Measurements from ENCODE around the gene UPK3BL2. TPM values are rescaled to one million over a fixed set of nuclear protein-coding genes. Genes with fewer than 3 reads are reported as not detected.
"Not testable (repeated sequence)": the region's sequence is repeated elsewhere in the genome, so short reads cannot be mapped to it uniquely, and the experiment has no call there.

UPK3BL2 gene
- total and polyA plus RNA-seq, 4 donors: 0.33 to 12.8 (median 5.9) TPM

- not testable (repeated sequence) for H3K9me3 ChIP-seq (ENCODE audit: control insufficient read depth in 4 of 4, low read length in 3 of 4); H3K4me3 ChIP-seq (ENCODE audit: low read depth in 1 of 3, low read length in 3 of 3); H3K27ac ChIP-seq (ENCODE audit: low read depth in 1 of 2, low read length in 2 of 2); H3K36me3 ChIP-seq (ENCODE audit: control insufficient read depth in 4 of 4, insufficient read depth in 3 of 4, low read depth in 1 of 4, low read length in 3 of 4); H3K27me3 ChIP-seq (ENCODE audit: control insufficient read depth in 4 of 4, insufficient read depth in 4 of 4, low read length in 3 of 4); H3K4me1 ChIP-seq (ENCODE audit: control insufficient read depth in 4 of 4, insufficient read depth in 4 of 4, low read length in 3 of 4); DNase-seq (ENCODE audit: low spot score); H3K9ac ChIP-seq (ENCODE audit: low read depth in 1 of 2, low read length in 2 of 2)
- WGBS: 29% methylated on average over 8 of the region's 15 CpGs
Observed at GRCh38 chr7:102494026-102494425, 49.5 kb downstream of the UPK3BL2 start.

GRCh38 chr7:102493220-102493935 lies 50.1 kb downstream of the UPK3BL2 start:
- not testable (repeated sequence) for H3K4me3 ChIP-seq (ENCODE audit: low read depth in 1 of 3, low read length in 3 of 3); H3K9ac ChIP-seq (ENCODE audit: low read depth in 1 of 2, low read length in 2 of 2); H3K4me1 ChIP-seq (ENCODE audit: control insufficient read depth in 4 of 4, insufficient read depth in 4 of 4, low read length in 3 of 4); DNase-seq (ENCODE audit: low spot score); H3K36me3 ChIP-seq (ENCODE audit: control insufficient read depth in 4 of 4, insufficient read depth in 3 of 4, low read depth in 1 of 4, low read length in 3 of 4); H3K27me3 ChIP-seq (ENCODE audit: control insufficient read depth in 4 of 4, insufficient read depth in 4 of 4, low read length in 3 of 4); H3K27ac ChIP-seq (ENCODE audit: low read depth in 1 of 2, low read length in 2 of 2); H3K9me3 ChIP-seq (ENCODE audit: control insufficient read depth in 4 of 4, low read length in 3 of 4)
- WGBS: 37% methylated on average over 11 of the region's 33 CpGs

- WGBS: 75% methylated on average over 3 of the region's 12 CpGs
- not testable (repeated sequence) for DNase-seq (ENCODE audit: low spot score)
Observed at GRCh38 chr7:102490529-102491075, 52.9 kb downstream of the UPK3BL2 start.

More at GRCh38 chr7:102490529-102491075, 52.9 kb downstream of the UPK3BL2 start:
- not testable (repeated sequence) for H3K36me3 ChIP-seq (ENCODE audit: control insufficient read depth in 4 of 4, insufficient read depth in 3 of 4, low read depth in 1 of 4, low read length in 3 of 4); H3K27ac ChIP-seq (ENCODE audit: low read depth in 1 of 2, low read length in 2 of 2); H3K9ac ChIP-seq (ENCODE audit: low read depth in 1 of 2, low read length in 2 of 2); H3K4me3 ChIP-seq (ENCODE audit: low read depth in 1 of 3, low read length in 3 of 3); H3K27me3 ChIP-seq (ENCODE audit: control insufficient read depth in 4 of 4, insufficient read depth in 4 of 4, low read length in 3 of 4); H3K9me3 ChIP-seq (ENCODE audit: control insufficient read depth in 4 of 4, low read length in 3 of 4); H3K4me1 ChIP-seq (ENCODE audit: control insufficient read depth in 4 of 4, insufficient read depth in 4 of 4, low read length in 3 of 4)

Other genes starting within 250 kb of the UPK3BL2 start
- not detected for gene SPDYE6, start 187.3 kb downstream of the UPK3BL2 start, total RNA-seq
- 1 to 10 TPM in 1 of 2 donors, not detected in 1; 2.4 TPM for gene SPDYE6, start 187.3 kb downstream of the UPK3BL2 start, polyA plus RNA-seq
- gene PRKRIP1, start 147.3 kb downstream of the UPK3BL2 start, total RNA-seq: 10 to 100 TPM in 1 of 2 donors, 1 to 10 TPM in 1; 6.8 to 15.8 TPM
- 1 to 10 TPM; 5.4 to 7.3 TPM for gene PRKRIP1, start 147.3 kb downstream of the UPK3BL2 start, polyA plus RNA-seq
- 10 to 100 TPM in 1 of 2 donors, 1 to 10 TPM in 1; 5.5 to 10.3 TPM for gene ORAI2, start 110.1 kb downstream of the UPK3BL2 start, total RNA-seq
- 1 to 10 TPM; 1.3 to 4.0 TPM for gene ORAI2, start 110.1 kb downstream of the UPK3BL2 start, polyA plus RNA-seq
- gene ALKBH4, start 78.8 kb downstream of the UPK3BL2 start, total RNA-seq: 1 to 10 TPM; 6.9 to 8.7 TPM
- 1 to 10 TPM; 5.7 to 6.9 TPM for gene ALKBH4, start 78.8 kb downstream of the UPK3BL2 start, polyA plus RNA-seq
- gene LRWD1, start 78.7 kb downstream of the UPK3BL2 start, total RNA-seq: 10 to 100 TPM; 14.3 to 15.3 TPM
- 10 to 100 TPM in 1 of 2 donors, 1 to 10 TPM in 1; 8.6 to 11.6 TPM for gene LRWD1, start 78.7 kb downstream of the UPK3BL2 start, polyA plus RNA-seq
- gene POLR2J, start 64.8 kb downstream of the UPK3BL2 start, total RNA-seq: 10 to 100 TPM in 1 of 2 donors, 1 to 10 TPM in 1; 9.6 to 17.4 TPM
- 10 to 100 TPM; 43.6 to 50.3 TPM for gene POLR2J, start 64.8 kb downstream of the UPK3BL2 start, polyA plus RNA-seq
- 1 to 10 TPM in 1 of 2 donors, under 1 TPM in 1; 0.75 to 4.8 TPM for gene RASA4B, start 25.9 kb downstream of the UPK3BL2 start, total RNA-seq
- gene RASA4B, start 25.9 kb downstream of the UPK3BL2 start, polyA plus RNA-seq: under 1 TPM; 0.62 to 0.72 TPM
- under 1 TPM in 1 of 2 donors, not detected in 1; 0.08 TPM for gene SPDYE2, start 7.5 kb upstream of the UPK3BL2 start, total RNA-seq
- gene SPDYE2, start 7.5 kb upstream of the UPK3BL2 start, polyA plus RNA-seq: 1 to 10 TPM in 1 of 2 donors, not detected in 1; 2.6 TPM
- 10 to 100 TPM; 27.7 to 60.7 TPM for gene POLR2J3, start 28.9 kb upstream of the UPK3BL2 start, total RNA-seq
- gene POLR2J3, start 28.9 kb upstream of the UPK3BL2 start, polyA plus RNA-seq: 10 to 100 TPM in 1 of 2 donors, 1 to 10 TPM in 1; 2.8 to 62.1 TPM
- gene RASA4, start 73.1 kb upstream of the UPK3BL2 start, total RNA-seq: 1 to 10 TPM; 3.7 to 7.3 TPM
- 1 to 10 TPM; 1.1 to 3.0 TPM for gene RASA4, start 73.1 kb upstream of the UPK3BL2 start, polyA plus RNA-seq
- 10 to 100 TPM in 1 of 2 donors, 1 to 10 TPM in 1; 4.4 to 11.1 TPM for gene UPK3BL1, start 99.1 kb upstream of the UPK3BL2 start, total RNA-seq
- 10 to 100 TPM in 1 of 2 donors, 1 to 10 TPM in 1; 4.0 to 19.9 TPM for gene UPK3BL1, start 99.1 kb upstream of the UPK3BL2 start, polyA plus RNA-seq
- not detected for gene SPDYE2B, start 106.6 kb upstream of the UPK3BL2 start, total RNA-seq
- gene SPDYE2B, start 106.6 kb upstream of the UPK3BL2 start, polyA plus RNA-seq: under 1 TPM in 1 of 2 donors, not detected in 1; 0.28 TPM
- gene POLR2J2, start 128.0 kb upstream of the UPK3BL2 start, total RNA-seq: 1 to 10 TPM; 3.9 to 5.5 TPM
- 1 to 10 TPM in 1 of 2 donors, under 1 TPM in 1; 0.14 to 6.3 TPM for gene POLR2J2, start 128.0 kb upstream of the UPK3BL2 start, polyA plus RNA-seq
- gene FAM185A, start 205.3 kb upstream of the UPK3BL2 start, total RNA-seq: 10 to 100 TPM in 1 of 2 donors, 1 to 10 TPM in 1; 7.3 to 20.7 TPM
- 1 to 10 TPM; 6.3 to 7.3 TPM for gene FAM185A, start 205.3 kb upstream of the UPK3BL2 start, polyA plus RNA-seq

All from liver (tissue), 9 donors.